Neural progenitor cell (in vitro differentiated cells): Measurements from ENCODE around the gene CDK10.

Source experiments
- CTCF ChIP-seq: fragments of 200-600 bp; sonication (generic); IDR thresholded peaks from 2 replicates; pipeline ENCODE4 v1.5.1; 2017; ENCODE audit warnings: antibody characterized with exemption, mild to moderate bottlenecking
- EZH2phosphoT487 ChIP-seq: fragments of 200-600 bp; sonication (generic); IDR thresholded peaks from 2 replicates; pipeline ENCODE4 v1.6.1; 2017; ENCODE audit warnings: antibody characterized with exemption

DNA sequence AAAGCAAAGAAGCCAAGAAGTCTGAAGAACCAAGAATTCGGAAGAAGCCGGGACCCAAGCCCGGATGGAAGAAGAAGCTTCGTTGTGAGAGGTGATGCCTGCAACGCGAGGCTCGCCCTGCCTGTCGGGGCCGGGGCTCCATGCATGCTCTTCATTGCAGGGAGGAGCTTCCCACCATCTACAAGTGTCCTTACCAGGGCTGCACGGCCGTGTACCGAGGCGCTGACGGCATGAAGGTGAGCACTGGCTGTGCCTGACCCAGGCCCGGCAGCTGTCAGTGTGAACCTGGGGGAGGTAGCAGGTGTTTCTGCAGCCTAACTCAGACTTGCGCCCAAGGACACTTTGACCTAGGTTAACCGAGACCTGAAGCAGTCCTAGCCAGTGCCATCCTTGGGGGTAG lies 46.8 kb downstream of the CDK10 start:
- no peak for TF ChIP-seq CTCF
- no peak for TF ChIP-seq EZH2phosphoT487
